PC-9 (cell line): ENCODE data around the gene ORAI2.
"Not testable (repeated sequence)": the region's sequence is repeated elsewhere in the genome, so short reads cannot be mapped to it uniquely, and the experiment has no call there.

Source experiments
- EZH2 ChIP-seq: fragments of 200-600 bp; sonication (generic); IDR thresholded peaks from 2 replicates; pipeline ENCODE4 v1.8.0; 2017; ENCODE audit warnings: antibody characterized with exemption, low read depth
- TF ChIP-seq, protein P1 (sequence below): fragments of 200-600 bp; sonication (generic); conservative IDR thresholded peaks from 2 replicates; pipeline ENCODE4 v1.6.1; 2017; ENCODE audit warnings: mixed run types, antibody characterized with exemption, mild to moderate bottlenecking, moderate library complexity

DNA sequence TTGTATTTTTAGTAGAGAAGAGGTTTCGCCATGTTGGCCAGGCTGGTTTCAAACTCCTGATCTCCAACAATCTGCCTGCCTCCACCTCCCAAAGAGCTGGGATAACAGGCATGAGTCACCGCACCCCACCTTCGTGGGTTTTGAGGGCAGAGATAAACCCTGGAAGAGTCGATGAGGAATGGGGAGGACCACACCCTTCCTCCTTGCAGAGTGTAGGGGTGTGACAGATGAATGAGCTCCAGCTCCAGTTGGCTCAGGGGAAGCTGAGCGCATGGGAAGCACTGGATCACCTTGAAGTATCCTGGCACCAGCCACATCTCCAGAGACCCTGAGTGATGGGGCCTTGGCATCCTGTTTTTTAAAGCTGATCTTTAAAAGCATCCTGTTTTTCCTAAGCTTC is 50.9 kb downstream of the ORAI2 start:
- TF ChIP-seq, protein P1, sequence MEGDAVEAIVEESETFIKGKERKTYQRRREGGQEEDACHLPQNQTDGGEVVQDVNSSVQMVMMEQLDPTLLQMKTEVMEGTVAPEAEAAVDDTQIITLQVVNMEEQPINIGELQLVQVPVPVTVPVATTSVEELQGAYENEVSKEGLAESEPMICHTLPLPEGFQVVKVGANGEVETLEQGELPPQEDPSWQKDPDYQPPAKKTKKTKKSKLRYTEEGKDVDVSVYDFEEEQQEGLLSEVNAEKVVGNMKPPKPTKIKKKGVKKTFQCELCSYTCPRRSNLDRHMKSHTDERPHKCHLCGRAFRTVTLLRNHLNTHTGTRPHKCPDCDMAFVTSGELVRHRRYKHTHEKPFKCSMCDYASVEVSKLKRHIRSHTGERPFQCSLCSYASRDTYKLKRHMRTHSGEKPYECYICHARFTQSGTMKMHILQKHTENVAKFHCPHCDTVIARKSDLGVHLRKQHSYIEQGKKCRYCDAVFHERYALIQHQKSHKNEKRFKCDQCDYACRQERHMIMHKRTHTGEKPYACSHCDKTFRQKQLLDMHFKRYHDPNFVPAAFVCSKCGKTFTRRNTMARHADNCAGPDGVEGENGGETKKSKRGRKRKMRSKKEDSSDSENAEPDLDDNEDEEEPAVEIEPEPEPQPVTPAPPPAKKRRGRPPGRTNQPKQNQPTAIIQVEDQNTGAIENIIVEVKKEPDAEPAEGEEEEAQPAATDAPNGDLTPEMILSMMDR = not testable (repeated sequence)
- TF ChIP-seq EZH2 = not testable (repeated sequence)
